H1 (cell line): ENCODE data around the gene GRM8. TPM values are rescaled to one million over a fixed set of nuclear protein-coding genes. Genes with fewer than 3 reads are reported as not detected.

Experiments used
- CTCF ChIA-PET: fragments of 300-600 bp; sonication (Branson Sonifier 250); formaldehyde crosslinking; loops from one replicate; lab custom pipeline; 2021; ENCODE audit not compliant: partially characterized antibody; lab: Charles Lee
- POLR2A ChIA-PET: fragments of 300-600 bp; sonication (Branson Sonifier 250); formaldehyde crosslinking; loops from one replicate; lab custom pipeline; 2021; ENCODE audit warnings: inconsistent platforms; ENCODE audit not compliant: partially characterized antibody; lab: Charles Lee
- DNase-seq, 2 experiments: peaks; one replicate each; pipeline versions ENCODE4 v3.0.0 to v3.0.0-alpha.2; 2010 to 2022; ENCODE audit warnings: low spot score in 2 of 2, low read depth in 1 of 2, mixed read lengths in 1 of 2
- FAIRE-seq: peaks from 2 replicates; lab custom pipeline; 2011; peaks lifted over from hg19 to GRCh38; lab: Jason Lieb, UNC
- H2AFZ ChIP-seq: 2 replicates; pipeline ENCODE4 v1.8.1; 2012; ENCODE audit warnings: low read length, inconsistent platforms
- H2AK5ac ChIP-seq: 2 replicates; pipeline ENCODE4 v1.6.1; 2013; ENCODE audit warnings: low read depth, low read length
- H2BK120ac ChIP-seq: replicated peaks from 2 replicates; pipeline ENCODE3; 2013; ENCODE audit warnings: low read depth, low read length, inconsistent platforms
- H2BK12ac ChIP-seq: 2 replicates; pipeline ENCODE4 v1.6.1; 2013; ENCODE audit warnings: low read depth, low read length
- H2BK15ac ChIP-seq: 2 replicates; pipeline ENCODE4 v1.6.1; 2013; ENCODE audit warnings: low read length
- H2BK20ac ChIP-seq: 2 replicates; pipeline ENCODE4 v1.6.1; 2013; ENCODE audit warnings: low read length
- H2BK5ac ChIP-seq: 2 replicates; pipeline ENCODE4 v1.6.1; 2013; ENCODE audit warnings: low read depth, low read length
- H3K14ac ChIP-seq: 2 replicates; pipeline ENCODE4 v1.6.1; 2013; ENCODE audit warnings: inconsistent platforms; ENCODE audit not compliant: insufficient read length
- H3K18ac ChIP-seq: 2 replicates; pipeline ENCODE4 v1.6.1; 2013; ENCODE audit warnings: low read length; ENCODE audit errors: extremely low read depth
- H3K23ac ChIP-seq: 2 replicates; pipeline ENCODE4 v1.6.1; 2013; ENCODE audit warnings: inconsistent platforms; ENCODE audit not compliant: insufficient read length
- H3K23me2 ChIP-seq: 2 replicates; pipeline ENCODE4 v1.6.1; 2013; ENCODE audit warnings: low read depth, low read length
- H3K27ac ChIP-seq: 2 replicates; pipeline ENCODE4 v1.6.1; 2011; ENCODE audit warnings: low read depth, low read length, inconsistent platforms
- H3K27me3 ChIP-seq, 4 experiments: replicated peaks in 1 of 4; 1 replicate in 1 of 4; 2 replicates in 3 of 4; pipeline versions ENCODE4 v1.6.1 to v1.8.1; 2011 to 2013; ENCODE audit warnings: low read length in 3 of 4, mild to moderate bottlenecking in 3 of 4, inconsistent platforms in 2 of 4, mixed read lengths in 2 of 4, moderate library complexity in 1 of 4; ENCODE audit not compliant: control insufficient read depth in 3 of 4, insufficient read depth in 3 of 4; ENCODE audit errors: extremely low read depth in 1 of 4
- H3K36me3 ChIP-seq, 4 experiments: 2 replicates each; pipeline versions ENCODE4 v1.6.1 to v1.8.1; 2011 to 2013; ENCODE audit warnings: mild to moderate bottlenecking in 4 of 4, low read length in 3 of 4, moderate library complexity in 2 of 4, control low read depth in 1 of 4, inconsistent platforms in 1 of 4; ENCODE audit not compliant: insufficient read depth in 4 of 4, control insufficient read depth in 2 of 4
- H3K4ac ChIP-seq: replicated peaks from 2 replicates; pipeline ENCODE3; 2013; ENCODE audit warnings: low read length, low read depth, mixed read lengths, inconsistent platforms; ENCODE audit not compliant: insufficient read length
- H3K4me1 ChIP-seq, 4 experiments: replicated peaks in 1 of 4; 1 replicate in 1 of 4; 2 replicates in 3 of 4; pipeline versions ENCODE4 v1.6.1 to v1.8.1; 2011 to 2013; ENCODE audit warnings: low read length in 3 of 4, inconsistent platforms in 2 of 4, mixed read lengths in 1 of 4; ENCODE audit not compliant: insufficient read depth in 4 of 4, control insufficient read depth in 3 of 4
- H3K4me2 ChIP-seq, 2 experiments: 2 replicates each; pipeline versions ENCODE4 v1.6.1 to v1.8.1; 2011 to 2013; ENCODE audit warnings: low read depth in 2 of 2, low read length in 2 of 2, control low read depth in 1 of 2, inconsistent platforms in 1 of 2, mild to moderate bottlenecking in 1 of 2; ENCODE audit not compliant: insufficient read depth in 1 of 2
- H3K4me3 ChIP-seq, 4 experiments: fragments of 200-600, 300-600 bp in 1 of 4; sonication (generic), shearing (Covaris generic), sonication (Bioruptor Twin) in 1 of 4; 2 replicates each; pipeline versions ENCODE4 v1.5.1 to v1.8.1; 2011 to 2016; ENCODE audit warnings: low read length in 4 of 4, low read depth in 3 of 4, control low read depth in 2 of 4, inconsistent platforms in 2 of 4, mild to moderate bottlenecking in 2 of 4, mixed read lengths in 1 of 4, moderate library complexity in 1 of 4; ENCODE audit not compliant: insufficient read depth in 2 of 4; ENCODE audit errors: extremely low read depth in 1 of 4
- H3K56ac ChIP-seq: replicated peaks from 2 replicates; pipeline ENCODE3; 2013; ENCODE audit warnings: low read depth, mild to moderate bottlenecking, mixed read lengths, low read length, inconsistent platforms; ENCODE audit not compliant: insufficient read length
- H3K79me1 ChIP-seq: 2 replicates; pipeline ENCODE4 v1.6.1; 2013; ENCODE audit warnings: low read depth, low read length, control low read depth
- H3K79me2 ChIP-seq, 2 experiments: 2 replicates each; pipeline versions ENCODE4 v1.6.1 to v1.8.1; 2012 to 2013; ENCODE audit warnings: low read length in 2 of 2, mild to moderate bottlenecking in 2 of 2, inconsistent platforms in 1 of 2; ENCODE audit not compliant: insufficient read depth in 2 of 2, control insufficient read depth in 1 of 2
- H3K9ac ChIP-seq, 4 experiments: replicated peaks in 1 of 4; 1 replicate in 1 of 4; 2 replicates in 3 of 4; pipeline versions ENCODE4 v1.6.1 to v1.8.1; 2011 to 2013; ENCODE audit warnings: low read depth in 3 of 4, low read length in 3 of 4, control low read depth in 2 of 4, mild to moderate bottlenecking in 2 of 4, moderate library complexity in 2 of 4, inconsistent platforms in 1 of 4; ENCODE audit errors: extremely low read depth in 1 of 4
- H3K9me3 ChIP-seq, 2 experiments: 2 replicates each; pipeline versions ENCODE4 v1.6.1 to v1.8.1; 2012 to 2013; ENCODE audit warnings: mild to moderate bottlenecking in 2 of 2, moderate library complexity in 2 of 2, control low read depth in 1 of 2, inconsistent platforms in 1 of 2, low read depth in 1 of 2, low read length in 1 of 2, mixed read lengths in 1 of 2; ENCODE audit not compliant: insufficient read depth in 2 of 2
- H4K20me1 ChIP-seq, 2 experiments: replicated peaks in 1 of 2; 2 replicates each; pipeline versions ENCODE3 to v1.8.1; 2011 to 2013; ENCODE audit warnings: inconsistent platforms in 2 of 2, low read length in 2 of 2, mild to moderate bottlenecking in 1 of 2; ENCODE audit not compliant: insufficient read depth in 2 of 2, control insufficient read depth in 1 of 2
- H4K5ac ChIP-seq: 2 replicates; pipeline ENCODE4 v1.6.1; 2013; ENCODE audit warnings: low read length, low read depth, mixed read lengths, inconsistent platforms; ENCODE audit not compliant: insufficient read length
- H4K8ac ChIP-seq: 2 replicates; pipeline ENCODE4 v1.8.0; 2013; ENCODE audit warnings: mild to moderate bottlenecking, moderate library complexity, low read length, inconsistent platforms; ENCODE audit not compliant: insufficient read depth; ENCODE audit errors: extremely low read depth
- H4K91ac ChIP-seq: replicated peaks from 2 replicates; pipeline ENCODE3; 2013; ENCODE audit warnings: low read length, mixed read lengths, inconsistent platforms; ENCODE audit not compliant: insufficient read length
- BACH1 ChIP-seq: IDR thresholded peaks from 2 replicates; pipeline ENCODE4 v1.6.1; 2012; ENCODE audit warnings: low read length, improper control_type of control experiment
- CBX5 ChIP-seq: fragments of 300-800, 300-1000 bp; sonication (generic); IDR thresholded peaks from 2 replicates; pipeline ENCODE4 v1.7.1; 2016; ENCODE audit warnings: antibody characterized with exemption, low read length, low read depth
- CEBPB ChIP-seq: IDR thresholded peaks from 2 replicates; pipeline ENCODE4 v1.6.1; 2012; ENCODE audit warnings: low read depth, low read length
- CHD2 ChIP-seq: IDR thresholded peaks from 2 replicates; pipeline ENCODE4 v1.6.1; 2012; ENCODE audit warnings: low read length, improper control_type of control experiment
- E2F6 ChIP-seq: IDR thresholded peaks from 2 replicates; pipeline ENCODE4 v1.6.1; 2012; ENCODE audit warnings: inconsistent platforms
- FOSL1 ChIP-seq: IDR thresholded peaks from 2 replicates; pipeline ENCODE4 v1.6.1; 2011; ENCODE audit warnings: mild to moderate bottlenecking, low read depth, low read length, moderate library complexity; ENCODE audit not compliant: insufficient read depth
- HDAC6 ChIP-seq: IDR thresholded peaks from one replicate; pipeline ENCODE4 v1.7.1; 2012; ENCODE audit warnings: low read depth, mild to moderate bottlenecking, inconsistent platforms, low read length, moderate library complexity
- NANOG ChIP-seq: IDR thresholded peaks from 2 replicates; pipeline ENCODE4 v1.6.1; 2011; ENCODE audit warnings: low read length, low read depth, mild to moderate bottlenecking, inconsistent platforms; ENCODE audit not compliant: insufficient read depth, poor library complexity, severe bottlenecking
- PHF8 ChIP-seq: fragments of 200-600 bp; sonication (generic); conservative IDR thresholded peaks from 2 replicates; pipeline ENCODE4 v1.7.1; 2012; ENCODE audit warnings: low read depth, mild to moderate bottlenecking, inconsistent platforms, low read length, moderate library complexity
- POLR2A ChIP-seq, 2 experiments: IDR thresholded peaks; 1 replicate in 1 of 2; 2 replicates in 1 of 2; pipeline ENCODE4 v1.6.1; 2011; ENCODE audit warnings: low read depth in 2 of 2, low read length in 2 of 2, mild to moderate bottlenecking in 2 of 2; ENCODE audit errors: control extremely low read depth in 1 of 2
- SIX5 ChIP-seq: IDR thresholded peaks from 2 replicates; pipeline ENCODE4 v1.6.1; 2011; ENCODE audit warnings: mild to moderate bottlenecking, low read depth, low read length
- SUZ12 ChIP-seq: fragments of 200-600 bp; sonication (generic); IDR thresholded peaks from 2 replicates; pipeline ENCODE4 v1.6.1; 2012; ENCODE audit warnings: mild to moderate bottlenecking, inconsistent platforms, low read length, moderate library complexity, mixed read lengths
- TCF12 ChIP-seq: IDR thresholded peaks from 2 replicates; pipeline ENCODE4 v1.6.1; 2011; ENCODE audit warnings: low read depth, mild to moderate bottlenecking, low read length
- whole genome bisulfite sequencing, 2 experiments: shearing (Covaris generic) in 1 of 2; methylation state at CpG; one replicate each; pipeline versions ENCODE4 v1.1.6 to v1.1.7; 2013 to 2015; ENCODE audit warnings: low lambda C conversion rate in 2 of 2, mixed read lengths in 2 of 2, inconsistent platforms in 1 of 2, low coverage in 1 of 2, missing lambda C conversion rate in 1 of 2; ENCODE audit not compliant: insufficient replicate concordance in 2 of 2, insufficient coverage in 1 of 2, insufficient read length in 1 of 2; ENCODE audit errors: extremely low coverage in 1 of 2, missing lambda C conversion rate in 1 of 2; 5-methylcytosine and 5-hydroxymethylcytosine counted together
- polyA plus RNA-seq, 7 experiments: library from polyadenylated mRNA; depleted of rRNA in 3 of 7; stranded (reverse) in 5 of 7; unstranded in 2 of 7; fragments of >200 nt in 5 of 7; fragments of 200-250 nt in 2 of 7; gene quantifications; 1 replicate in 5 of 7; 2 replicates in 1 of 7; 4 replicates in 1 of 7; pipeline versions ENCODE4 v1.2.1 to v1.2.3, GENCODE V29; 2011 to 2013; ENCODE audit warnings: missing spikeins in 2 of 7, mixed read lengths in 2 of 7
- total RNA-seq: library from RNA; stranded (reverse); fragmentation: NEBNext Ultra II Directional; extraction: Animal tissue kit (Norgen Biotek cat#: 25700); gene quantifications from 2 replicates; pipeline ENCODE4 v1.2.1, GENCODE V29; 2021
- TF ChIP-seq, protein P1 (sequence below): IDR thresholded peaks from 2 replicates; pipeline ENCODE4 v1.6.1; 2011; ENCODE audit warnings: low read depth, mild to moderate bottlenecking, low read length; ENCODE audit not compliant: insufficient read depth

The GRM8 gene
- total and polyA plus RNA-seq, 2 of the 8 experiments (the other 6 are each of a cell fraction or from before 2014, with no cell fraction given) = 2.6 to 2.8 TPM

DNA sequence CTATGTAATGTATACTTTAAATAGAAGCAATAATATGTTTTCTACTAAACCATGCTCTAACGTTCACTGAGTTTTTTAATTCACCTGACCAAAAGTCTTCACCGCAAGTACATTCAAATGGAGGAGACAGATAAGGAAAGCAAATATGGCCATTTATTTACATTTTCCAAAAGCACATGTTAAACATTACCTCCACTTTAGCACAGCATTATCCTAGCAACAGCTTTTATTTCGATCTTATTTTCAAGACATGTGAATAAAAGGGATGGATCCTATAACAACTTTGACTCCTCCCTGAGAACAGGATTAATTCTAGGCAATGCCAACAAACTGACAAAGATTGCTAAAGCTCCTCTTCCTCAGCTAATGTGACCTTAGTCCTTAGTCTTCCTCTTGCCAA is 11.5 kb upstream of the GRM8 start:
- Histone ChIP-seq H4K91ac (no peak overlapping the region), H3K27me3 (no peaks in the 10 kb centered on the region; a peak in 1 of 7 replicates), H3K79me1 (no peaks in the 10 kb centered on the region; the same call in 1 of the 2 replicates), H2BK120ac (no peak overlapping the region), H2BK12ac (no peak overlapping the region), H3K9me3 (no peaks in the 10 kb centered on the region), H2BK20ac (no peak overlapping the region), H2BK5ac (no peak overlapping the region), H4K5ac (no peak overlapping the region), H3K4me1 (no peaks in the 10 kb centered on the region), H3K4ac (no peak overlapping the region), H3K56ac (no peak overlapping the region), H2AK5ac (no peak overlapping the region), H3K4me2 (no peak overlapping the region), H3K27ac (no peak overlapping the region), H2BK15ac (no peak overlapping the region), H4K20me1 (peaks cover 0 to 2% of the 10 kb centered on the region in 2 experiments), H3K36me3 (no peaks in the 10 kb centered on the region), H3K18ac (no peak overlapping the region), H3K23ac (no peak overlapping the region), H3K79me2 (no peaks in the 10 kb centered on the region; a peak in 1 of 4 replicates), H3K9ac (no peak overlapping the region), H4K8ac (no peak overlapping the region), H2AFZ (no peak overlapping the region), H3K4me3 (no peak overlapping the region), H3K14ac (no peak overlapping the region), H3K23me2 (peaks cover 4% of the 10 kb centered on the region; the same call in 1 of the 2 replicates)
- no peak for DNase-seq
- FAIRE-seq = no peak
- 92% methylated on average over 3 of the region's 3 CpGs; no CpG with 5 or more reads in 1 of the 2 experiments for WGBS, 2 experiments
- CTCF ChIA-PET = interaction anchor here (2.3 kb wide), 1 partner anchor 10 kb away, joined by 12 read pairs; no protein-coding TSS in a partner anchor
- POLR2A ChIA-PET = no interaction called here
- TF ChIP-seq HDAC6 (no peak), TCF12 (no peak), FOSL1 (no peak), CEBPB (no peak), E2F6 (no peak), PHF8 (no peak), SIX5 (no peak), CBX5 (no peak), CHD2 (no peak), POLR2A (IDR thresholded peaks at IDR 0.05; ENCODE audit: control extremely low read depth in 1 of 2, low read depth in 2 of 2, low read length in 2 of 2) (no peak), BACH1 (no peak), SUZ12 (no peak), NANOG (no peak)
- TF ChIP-seq, protein P1, sequence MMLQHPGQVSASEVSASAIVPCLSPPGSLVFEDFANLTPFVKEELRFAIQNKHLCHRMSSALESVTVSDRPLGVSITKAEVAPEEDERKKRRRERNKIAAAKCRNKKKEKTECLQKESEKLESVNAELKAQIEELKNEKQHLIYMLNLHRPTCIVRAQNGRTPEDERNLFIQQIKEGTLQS = no peak
